GM12872 (cell line): ENCODE measurements around the gene LRRC8C.

ENCODE experiments used
- CTCF ChIP-seq: IDR thresholded peaks from 3 replicates; pipeline ENCODE4 v1.5.1; 2011; ENCODE audit warnings: low read depth, mild to moderate bottlenecking, low read length, moderate library complexity; ENCODE audit not compliant: insufficient read depth

LRRC8C gene

GRCh38 chr1:89622895-89623294 lies 10.0 kb upstream of the LRRC8C start:
- peak; percentile 8; the same call in 1 of the 3 replicates for TF ChIP-seq CTCF

- no peak for TF ChIP-seq CTCF
These were observed 8.6 kb upstream of the LRRC8C start for GRCh38 chr1:89624314-89624713.

GRCh38 chr1:89624715-89625323 lies 8.1 kb upstream of the LRRC8C start:
- TF ChIP-seq CTCF = no peak

- TF ChIP-seq CTCF = no peak
These were observed 5.3 kb upstream of the LRRC8C start for GRCh38 chr1:89627596-89627962.

GRCh38 chr1:89629146-89629545 lies 3.8 kb upstream of the LRRC8C start:
- TF ChIP-seq CTCF = no peak

DNA sequence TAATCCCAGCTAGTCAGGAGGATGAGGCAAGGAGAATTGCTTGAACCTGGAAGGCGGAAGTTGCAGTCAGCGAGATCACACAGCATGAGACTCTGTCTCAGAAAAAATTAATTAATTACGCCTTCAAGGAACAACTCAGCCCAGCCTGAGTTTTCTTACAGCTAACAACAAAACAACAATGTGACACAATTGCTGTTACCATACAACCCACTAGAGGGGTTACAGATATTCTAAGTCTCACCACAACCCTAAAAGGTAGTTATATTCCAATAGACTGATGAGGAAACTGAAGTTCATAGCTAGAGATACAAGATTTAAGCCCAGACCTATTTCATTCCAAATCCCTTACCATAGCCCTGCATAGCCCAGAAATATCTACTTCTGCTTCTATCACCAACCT lies 2.9 kb upstream of the LRRC8C start:
- 0 out of 3 replicates have a peak, but pooled peaks have one; percentile 5 for TF ChIP-seq CTCF

GRCh38 chr1:89631816-89632656 lies 884 bp upstream of the LRRC8C start:
- TF ChIP-seq CTCF = no peak
